Astrocyte of the cerebellum (primary cell): ENCODE results near the gene CELF3.
"Not testable (repeated sequence)": the region's sequence is repeated elsewhere in the genome, so short reads cannot be mapped to it uniquely, and the experiment has no call there.

ENCODE experiments used
- DNase-seq: peaks from one replicate; pipeline ENCODE4 v3.0.0-alpha.2; 2011; ENCODE audit warnings: low read depth
- H3K4me3 ChIP-seq: 2 replicates; pipeline ENCODE4 v1.5.1; 2011; ENCODE audit warnings: mild to moderate bottlenecking, low read depth, low read length, moderate library complexity
- in situ Hi-C: cut with HindIII; loops from 2 replicates; pipeline ENCODE4 v1.10.0; 2017; ENCODE audit warnings: low sequenced_read_pairs
- TF ChIP-seq, protein P1 (sequence below): IDR thresholded peaks from 2 replicates; pipeline ENCODE4 v1.5.1; 2012; ENCODE audit warnings: low read length, low read depth, moderate library complexity, mild to moderate bottlenecking; ENCODE audit errors: missing control alignments

Gene CELF3

DNA sequence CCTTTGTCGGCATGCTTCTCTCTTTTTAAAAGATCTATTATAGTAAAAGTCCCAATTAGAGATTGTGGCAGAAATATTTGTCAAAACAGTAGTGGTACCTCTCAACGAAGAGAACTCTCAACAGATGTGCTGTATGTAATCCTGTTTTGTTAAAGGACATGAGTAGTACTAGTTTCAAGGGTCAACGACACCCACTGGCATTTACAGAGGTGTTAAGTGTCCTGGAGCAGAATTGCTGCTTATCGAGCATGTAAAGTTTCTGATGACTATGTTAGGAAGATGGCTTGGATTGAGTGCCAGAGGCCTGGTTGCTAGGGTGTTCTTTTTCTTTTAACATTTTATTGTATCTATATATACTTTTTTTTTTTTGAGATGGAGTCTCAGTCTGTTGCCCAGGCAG, 27.1 kb downstream of the CELF3 start:
- in situ Hi-C loops = loop anchor here (5.0 kb wide), 1 partner anchor 38 kb away; no protein-coding TSS in a partner anchor
- TF ChIP-seq, protein P1, sequence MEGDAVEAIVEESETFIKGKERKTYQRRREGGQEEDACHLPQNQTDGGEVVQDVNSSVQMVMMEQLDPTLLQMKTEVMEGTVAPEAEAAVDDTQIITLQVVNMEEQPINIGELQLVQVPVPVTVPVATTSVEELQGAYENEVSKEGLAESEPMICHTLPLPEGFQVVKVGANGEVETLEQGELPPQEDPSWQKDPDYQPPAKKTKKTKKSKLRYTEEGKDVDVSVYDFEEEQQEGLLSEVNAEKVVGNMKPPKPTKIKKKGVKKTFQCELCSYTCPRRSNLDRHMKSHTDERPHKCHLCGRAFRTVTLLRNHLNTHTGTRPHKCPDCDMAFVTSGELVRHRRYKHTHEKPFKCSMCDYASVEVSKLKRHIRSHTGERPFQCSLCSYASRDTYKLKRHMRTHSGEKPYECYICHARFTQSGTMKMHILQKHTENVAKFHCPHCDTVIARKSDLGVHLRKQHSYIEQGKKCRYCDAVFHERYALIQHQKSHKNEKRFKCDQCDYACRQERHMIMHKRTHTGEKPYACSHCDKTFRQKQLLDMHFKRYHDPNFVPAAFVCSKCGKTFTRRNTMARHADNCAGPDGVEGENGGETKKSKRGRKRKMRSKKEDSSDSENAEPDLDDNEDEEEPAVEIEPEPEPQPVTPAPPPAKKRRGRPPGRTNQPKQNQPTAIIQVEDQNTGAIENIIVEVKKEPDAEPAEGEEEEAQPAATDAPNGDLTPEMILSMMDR = no peak
- no peak for DNase-seq
- no peak overlapping the region for H3K4me3 ChIP-seq

- H3K4me3 ChIP-seq = no peak overlapping the region
- in situ Hi-C loops = loop anchor here (5.0 kb wide), 1 partner anchor 41 kb away; no protein-coding TSS in a partner anchor
- TF ChIP-seq, protein P1 = no peak
- no peak for DNase-seq
Measured at GRCh38 chr1:151686561-151686960, 30.0 kb downstream of the CELF3 start.

DNA sequence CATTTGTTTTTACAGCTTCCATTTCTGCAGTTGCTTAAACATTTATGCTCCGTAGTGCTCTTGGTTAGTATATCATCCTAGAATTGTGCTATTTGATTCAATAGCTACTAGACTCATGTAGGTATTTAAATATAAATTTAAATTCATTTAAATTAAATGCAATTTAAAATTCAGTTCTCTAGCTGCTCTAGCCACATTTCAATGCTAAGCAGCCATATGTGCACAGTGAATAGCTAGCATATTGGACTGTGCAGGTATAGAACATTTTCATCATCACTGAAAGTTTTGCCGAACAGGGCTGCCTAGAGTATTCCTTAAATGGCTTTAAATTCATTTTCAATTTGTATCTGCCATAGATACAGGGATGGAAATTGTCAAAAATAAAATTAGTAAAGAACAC, 32.5 kb downstream of the CELF3 start:
- TF ChIP-seq, protein P1 = no peak
- in situ Hi-C loops = no loop called here
- no peak for DNase-seq

DNA sequence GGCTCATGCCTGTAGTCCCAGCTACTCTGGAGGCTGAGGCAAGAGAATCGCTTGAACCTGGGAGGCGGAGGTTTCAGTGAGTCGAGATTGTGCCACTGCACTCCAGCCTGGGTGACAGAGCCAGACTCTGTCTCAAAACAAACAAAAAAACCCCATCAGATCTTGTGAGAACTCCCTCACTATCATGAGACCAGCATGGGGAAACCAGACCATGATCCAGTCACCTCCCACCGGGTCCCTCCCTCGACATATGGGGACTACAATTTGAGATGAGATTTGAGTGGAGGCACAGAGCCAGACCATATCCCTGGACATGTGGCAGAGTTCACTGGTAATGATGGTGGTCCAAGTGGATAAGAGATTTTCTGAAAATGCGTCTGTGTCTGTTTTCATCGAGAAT, 33.7 kb downstream of the CELF3 start:
- H3K4me3 ChIP-seq, in situ Hi-C loops, DNase-seq: not testable (repeated sequence)

More for the DNA sequence above, 32.5 kb downstream of the CELF3 start:
- no peak overlapping the region for H3K4me3 ChIP-seq

DNA sequence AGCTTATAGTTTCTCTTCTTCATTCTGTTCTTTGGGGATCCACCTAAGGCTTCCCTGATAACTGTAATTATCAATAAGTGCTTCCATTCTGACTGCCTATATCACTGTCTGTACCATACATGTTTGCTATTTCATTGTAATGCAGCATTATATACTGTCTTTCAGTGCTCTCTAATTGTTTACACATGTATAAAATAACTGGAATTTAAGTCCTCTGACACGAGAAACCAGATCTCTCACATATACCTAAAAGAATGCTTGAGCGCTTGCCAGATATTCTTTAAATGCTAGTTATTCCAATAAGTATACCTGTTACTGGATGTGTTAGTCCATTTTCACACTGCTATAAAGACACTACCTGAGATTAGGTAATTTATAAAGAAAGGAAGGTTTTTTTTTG, 34.7 kb downstream of the CELF3 start:
- TF ChIP-seq, protein P1 = no peak
- H3K4me3 ChIP-seq = no peak overlapping the region
- in situ Hi-C loops = no loop called here
- no peak for DNase-seq

DNA sequence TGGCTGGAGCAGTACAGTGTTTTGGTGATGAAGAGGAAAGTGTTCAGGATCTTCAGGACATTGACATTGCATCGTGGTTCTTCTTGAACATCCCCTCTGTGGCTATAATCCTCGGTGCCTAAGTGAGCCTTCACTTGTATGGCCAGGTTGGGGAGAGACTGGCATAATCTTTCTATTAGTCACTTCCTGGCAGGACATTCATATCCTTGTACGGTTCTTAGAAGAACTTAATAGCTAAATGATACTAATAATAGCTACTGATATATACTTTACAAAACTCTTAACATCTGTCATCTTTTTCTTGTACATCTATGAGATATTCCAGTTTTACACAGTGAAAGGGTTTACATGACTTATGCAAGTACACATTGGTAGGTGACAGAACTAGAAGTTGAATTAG, 35.8 kb downstream of the CELF3 start:
- in situ Hi-C loops = no loop called here
- DNase-seq = peak; percentile 68
- H3K4me3 ChIP-seq = no peak overlapping the region
- TF ChIP-seq, protein P1 = no peak

DNA sequence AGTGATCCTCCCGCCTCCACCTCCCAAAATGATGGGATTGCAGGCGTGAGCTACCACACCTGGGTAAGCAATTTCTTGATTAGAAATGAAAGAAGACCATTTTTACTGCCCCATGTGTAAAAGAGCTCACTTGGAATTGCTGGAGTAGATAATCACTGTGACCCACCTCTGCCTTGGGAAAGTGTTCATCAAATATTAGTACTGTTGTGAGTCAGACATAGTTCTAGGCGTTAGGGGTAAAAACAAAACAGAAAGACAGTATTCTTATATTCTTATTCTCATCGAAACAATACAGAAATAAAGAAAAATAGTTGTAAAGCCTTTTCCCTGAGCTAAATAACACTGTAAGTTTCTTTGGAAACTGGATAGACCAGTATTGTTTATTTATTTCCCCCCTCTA, 36.2 kb downstream of the CELF3 start:
- H3K4me3 ChIP-seq = no peak overlapping the region
- no peak for DNase-seq
- in situ Hi-C loops = no loop called here
- TF ChIP-seq, protein P1 = no peak
